ENCODE data around the gene IRF3.

DNA sequence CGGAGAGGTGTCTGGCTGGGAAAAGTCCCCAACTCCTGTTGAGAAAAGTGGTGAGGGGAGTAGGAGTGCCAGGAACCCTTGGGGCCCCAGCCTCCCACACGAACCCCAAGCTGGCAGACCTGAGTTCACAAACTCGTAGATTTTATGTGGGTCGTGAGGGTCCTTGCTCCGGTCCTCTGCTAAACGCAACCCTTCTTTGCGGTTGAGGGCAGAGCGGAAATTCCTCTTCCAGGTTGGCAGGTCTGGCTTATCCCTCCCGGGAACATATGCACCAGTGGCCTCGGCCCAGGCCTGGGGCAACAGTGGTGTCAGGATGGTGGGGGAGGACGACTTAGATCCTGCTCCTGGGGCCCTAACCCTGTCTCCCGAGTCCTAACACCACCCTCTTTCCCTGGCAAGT is 2.4 kb downstream of the IRF3 start:
- TF ChIP-seq MAX (IDR thresholded peaks at IDR 0.05) (no peak), TAF1 (IDR thresholded peaks at IDR 0.05; ENCODE audit: low read depth) (no peak), EP300 (IDR thresholded peaks at IDR 0.05; ENCODE audit: borderline replicate concordance) (no peak), ZBTB7A (IDR thresholded peaks at IDR 0.05; ENCODE audit: low read depth) (no peak), RAD21 (IDR thresholded peaks at IDR 0.05; ENCODE audit: low read depth) (no peak), CREB1 (IDR thresholded peaks at IDR 0.05; ENCODE audit: low read depth) (no peak), YY1 (IDR thresholded peaks at IDR 0.05; ENCODE audit: low read depth) (no peak), NFIC (IDR thresholded peaks at IDR 0.05) (no peak), TEAD4 (IDR thresholded peaks at IDR 0.05) (no peak)
- TF ChIP-seq, protein P1, sequence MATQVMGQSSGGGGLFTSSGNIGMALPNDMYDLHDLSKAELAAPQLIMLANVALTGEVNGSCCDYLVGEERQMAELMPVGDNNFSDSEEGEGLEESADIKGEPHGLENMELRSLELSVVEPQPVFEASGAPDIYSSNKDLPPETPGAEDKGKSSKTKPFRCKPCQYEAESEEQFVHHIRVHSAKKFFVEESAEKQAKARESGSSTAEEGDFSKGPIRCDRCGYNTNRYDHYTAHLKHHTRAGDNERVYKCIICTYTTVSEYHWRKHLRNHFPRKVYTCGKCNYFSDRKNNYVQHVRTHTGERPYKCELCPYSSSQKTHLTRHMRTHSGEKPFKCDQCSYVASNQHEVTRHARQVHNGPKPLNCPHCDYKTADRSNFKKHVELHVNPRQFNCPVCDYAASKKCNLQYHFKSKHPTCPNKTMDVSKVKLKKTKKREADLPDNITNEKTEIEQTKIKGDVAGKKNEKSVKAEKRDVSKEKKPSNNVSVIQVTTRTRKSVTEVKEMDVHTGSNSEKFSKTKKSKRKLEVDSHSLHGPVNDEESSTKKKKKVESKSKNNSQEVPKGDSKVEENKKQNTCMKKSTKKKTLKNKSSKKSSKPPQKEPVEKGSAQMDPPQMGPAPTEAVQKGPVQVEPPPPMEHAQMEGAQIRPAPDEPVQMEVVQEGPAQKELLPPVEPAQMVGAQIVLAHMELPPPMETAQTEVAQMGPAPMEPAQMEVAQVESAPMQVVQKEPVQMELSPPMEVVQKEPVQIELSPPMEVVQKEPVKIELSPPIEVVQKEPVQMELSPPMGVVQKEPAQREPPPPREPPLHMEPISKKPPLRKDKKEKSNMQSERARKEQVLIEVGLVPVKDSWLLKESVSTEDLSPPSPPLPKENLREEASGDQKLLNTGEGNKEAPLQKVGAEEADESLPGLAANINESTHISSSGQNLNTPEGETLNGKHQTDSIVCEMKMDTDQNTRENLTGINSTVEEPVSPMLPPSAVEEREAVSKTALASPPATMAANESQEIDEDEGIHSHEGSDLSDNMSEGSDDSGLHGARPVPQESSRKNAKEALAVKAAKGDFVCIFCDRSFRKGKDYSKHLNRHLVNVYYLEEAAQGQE (IDR thresholded peaks at IDR 0.05; ENCODE audit: low read depth): no peak
- TF ChIP-seq, protein P2, sequence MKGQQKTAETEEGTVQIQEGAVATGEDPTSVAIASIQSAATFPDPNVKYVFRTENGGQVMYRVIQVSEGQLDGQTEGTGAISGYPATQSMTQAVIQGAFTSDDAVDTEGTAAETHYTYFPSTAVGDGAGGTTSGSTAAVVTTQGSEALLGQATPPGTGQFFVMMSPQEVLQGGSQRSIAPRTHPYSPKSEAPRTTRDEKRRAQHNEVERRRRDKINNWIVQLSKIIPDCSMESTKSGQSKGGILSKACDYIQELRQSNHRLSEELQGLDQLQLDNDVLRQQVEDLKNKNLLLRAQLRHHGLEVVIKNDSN (IDR thresholded peaks at IDR 0.05): no peak
